ENCODE measurements around the gene FGD6. TPM values are rescaled to one million over a fixed set of nuclear protein-coding genes. Genes with fewer than 3 reads are reported as not detected.
"Not testable (repeated sequence)": the region's sequence is repeated elsewhere in the genome, so short reads cannot be mapped to it uniquely, and the experiment has no call there.

Gene FGD6
- total and polyA plus RNA-seq, 2 donors (not counting 1 experiment from before 2014, with no cell fraction given) = 1.2 to 8.4 TPM

- ATAC-seq (ENCODE audit: low read depth) = no peak
- Histone ChIP-seq H3K4me2 (replicated peaks; ENCODE audit: low read depth, low read length, poor library complexity, severe bottlenecking) (no peak overlapping the region), H3K9me3 (ENCODE audit: control extremely low read depth in 1 of 3, control insufficient read depth in 2 of 3, insufficient read depth in 1 of 3, low read length in 2 of 3) (peaks cover 0 to 1% (median 0%) of the 10 kb centered on the region in 3 donors), H3K36me3 (replicated peaks in 1 of 2; ENCODE audit: control extremely low read depth in 1 of 2, control insufficient read depth in 1 of 2, extremely low read depth in 1 of 2, insufficient read depth in 2 of 2, low read length in 1 of 2) (peaks cover 0 to 4% of the 10 kb centered on the region in 2 experiments), H3K4me1 (ENCODE audit: control insufficient read depth in 2 of 2, insufficient read depth in 2 of 2, low read length in 2 of 2) (no peaks in the 10 kb centered on the region), H3K9ac (ENCODE audit: low read length) (no peak overlapping the region), H4K20me1 (ENCODE audit: control insufficient read depth, insufficient read depth, low read length, poor library complexity, severe bottlenecking) (peaks cover 30% of the 10 kb centered on the region), H3K27ac (ENCODE audit: low read length in 2 of 2) (no peak overlapping the region), H2AFZ (ENCODE audit: insufficient read depth, low read depth, low read length, poor library complexity, severe bottlenecking) (no peak overlapping the region), H3K4me3 (ENCODE audit: control extremely low read depth in 1 of 5, extremely low read depth in 1 of 5, insufficient read depth in 1 of 5, low read depth in 2 of 5, low read length in 4 of 5) (no peak overlapping the region), H3K27me3 (replicated peaks in 1 of 4; ENCODE audit: control extremely low read depth in 1 of 4, control insufficient read depth in 3 of 4, insufficient read depth in 4 of 4, low read length in 3 of 4) (no peaks in the 10 kb centered on the region), H3K79me2 (ENCODE audit: control insufficient read depth, insufficient read depth, low read length) (peaks cover 69% of the 10 kb centered on the region)
- Mint-ChIP-seq H3K9me3 (ENCODE audit: insufficient read depth) (no peaks in the 10 kb centered on the region), H3K27ac (no peak overlapping the region), H3K4me1 (peaks cover 20% of the 10 kb centered on the region), H3K27me3 (no peaks in the 10 kb centered on the region), H3K4me3 (no peak overlapping the region)
- WGBS (ENCODE audit: insufficient coverage) = no CpG with 5 or more reads among the region's 1 CpG
- TF ChIP-seq EZH2 (IDR thresholded peaks at IDR 0.05; ENCODE audit: borderline replicate concordance, insufficient read depth, low read depth, low read length, poor library complexity, severe bottlenecking) (no peak), CTCF (IDR thresholded peaks at IDR 0.05) (no peak)
- intact Hi-C loops (cut with micrococcal nuclease) = no loop called here
- ChIA-PET POLR2A (no interaction called here), CTCF (no interaction called here)
- no peak for DNase-seq
Observed at GRCh38 chr12:95237315-95237714, 20.0 kb upstream of the FGD6 start.

- peaks cover 74% of the 10 kb centered on the region for H3K79me2 ChIP-seq (ENCODE audit: control insufficient read depth, insufficient read depth, low read length)
Observed at GRCh38 chr12:95235621-95236020, 18.4 kb upstream of the FGD6 start.

GRCh38 chr12:95234187-95234586 is 16.9 kb upstream of the FGD6 start:
- WGBS (ENCODE audit: insufficient coverage) = 99% methylated on average over 12 of the region's 14 CpGs

More at GRCh38 chr12:95235621-95236020, 18.4 kb upstream of the FGD6 start:
- H3K4me3 ChIP-seq (ENCODE audit: control extremely low read depth in 1 of 5, extremely low read depth in 1 of 5, insufficient read depth in 1 of 5, low read depth in 2 of 5, low read length in 4 of 5); H2AFZ ChIP-seq (ENCODE audit: insufficient read depth, low read depth, low read length, poor library complexity, severe bottlenecking); H3K4me2 ChIP-seq (replicated peaks; ENCODE audit: low read depth, low read length, poor library complexity, severe bottlenecking); H3K4me3 Mint-ChIP-seq; ATAC-seq (ENCODE audit: low read depth); H3K9ac ChIP-seq (ENCODE audit: low read length); H3K27me3 ChIP-seq (replicated peaks in 1 of 4; ENCODE audit: control extremely low read depth in 1 of 4, control insufficient read depth in 3 of 4, insufficient read depth in 4 of 4, low read length in 3 of 4); intact Hi-C loops (cut with micrococcal nuclease); H3K4me1 ChIP-seq (ENCODE audit: control insufficient read depth in 2 of 2, insufficient read depth in 2 of 2, low read length in 2 of 2); H3K27me3 Mint-ChIP-seq; H3K36me3 ChIP-seq (replicated peaks in 1 of 2; ENCODE audit: control extremely low read depth in 1 of 2, control insufficient read depth in 1 of 2, extremely low read depth in 1 of 2, insufficient read depth in 2 of 2, low read length in 1 of 2); DNase-seq; CTCF ChIA-PET; H3K9me3 Mint-ChIP-seq (ENCODE audit: insufficient read depth); H3K9me3 ChIP-seq (ENCODE audit: control extremely low read depth in 1 of 3, control insufficient read depth in 2 of 3, insufficient read depth in 1 of 3, low read length in 2 of 3); POLR2A ChIA-PET; H3K27ac ChIP-seq (ENCODE audit: low read length in 2 of 2); H3K27ac Mint-ChIP-seq: not testable (repeated sequence)
- WGBS (ENCODE audit: insufficient coverage) = 95% methylated on average over 19 of the region's 31 CpGs
- peaks cover 24% of the 10 kb centered on the region for H3K4me1 Mint-ChIP-seq
- H4K20me1 ChIP-seq (ENCODE audit: control insufficient read depth, insufficient read depth, low read length, poor library complexity, severe bottlenecking) = peaks cover 28% of the 10 kb centered on the region

More at GRCh38 chr12:95234187-95234586, 16.9 kb upstream of the FGD6 start:
- POLR2A ChIA-PET; H3K36me3 ChIP-seq (replicated peaks in 1 of 2; ENCODE audit: control extremely low read depth in 1 of 2, control insufficient read depth in 1 of 2, extremely low read depth in 1 of 2, insufficient read depth in 2 of 2, low read length in 1 of 2); H3K9me3 Mint-ChIP-seq (ENCODE audit: insufficient read depth); H3K9me3 ChIP-seq (ENCODE audit: control extremely low read depth in 1 of 3, control insufficient read depth in 2 of 3, insufficient read depth in 1 of 3, low read length in 2 of 3); DNase-seq; H3K4me3 ChIP-seq (ENCODE audit: control extremely low read depth in 1 of 5, extremely low read depth in 1 of 5, insufficient read depth in 1 of 5, low read depth in 2 of 5, low read length in 4 of 5); intact Hi-C loops (cut with micrococcal nuclease); CTCF ChIA-PET; H3K27ac ChIP-seq (ENCODE audit: low read length in 2 of 2); H2AFZ ChIP-seq (ENCODE audit: insufficient read depth, low read depth, low read length, poor library complexity, severe bottlenecking); ATAC-seq (ENCODE audit: low read depth); H3K4me2 ChIP-seq (replicated peaks; ENCODE audit: low read depth, low read length, poor library complexity, severe bottlenecking); H3K27ac Mint-ChIP-seq; H3K9ac ChIP-seq (ENCODE audit: low read length); H3K27me3 ChIP-seq (replicated peaks in 1 of 4; ENCODE audit: control extremely low read depth in 1 of 4, control insufficient read depth in 3 of 4, insufficient read depth in 4 of 4, low read length in 3 of 4); H3K27me3 Mint-ChIP-seq; H3K4me3 Mint-ChIP-seq; H3K4me1 ChIP-seq (ENCODE audit: control insufficient read depth in 2 of 2, insufficient read depth in 2 of 2, low read length in 2 of 2): not testable (repeated sequence)
- Histone ChIP-seq H4K20me1 (ENCODE audit: control insufficient read depth, insufficient read depth, low read length, poor library complexity, severe bottlenecking) (peaks cover 28% of the 10 kb centered on the region), H3K79me2 (ENCODE audit: control insufficient read depth, insufficient read depth, low read length) (peaks cover 78% of the 10 kb centered on the region)
- H3K4me1 Mint-ChIP-seq = peaks cover 16% of the 10 kb centered on the region
